Muscle of leg (tissue), 16 donors: ENCODE data around the gene RRP1. TPM values are rescaled to one million over a fixed set of nuclear protein-coding genes. Genes with fewer than 3 reads are reported as not detected.
A peak's percentile ranks its signal among the peaks of the same experiment; 100 is the strongest.

Source experiments
- DNase-seq: peaks from one replicate; pipeline ENCODE4 v3.0.0; 2013
- H3K27ac ChIP-seq: one replicate; pipeline ENCODE4 v1.5.1; 2013; ENCODE audit warnings: mild to moderate bottlenecking, low read length, control low read depth
- H3K27me3 ChIP-seq: one replicate; pipeline ENCODE4 v1.6.1; 2013; ENCODE audit warnings: low read length; ENCODE audit not compliant: control insufficient read depth, insufficient read depth
- H3K36me3 ChIP-seq: one replicate; pipeline ENCODE4 v1.6.1; 2013; ENCODE audit warnings: low read length; ENCODE audit not compliant: control insufficient read depth, insufficient read depth
- H3K4me1 ChIP-seq: one replicate; pipeline ENCODE4 v1.6.1; 2013; ENCODE audit warnings: low read length; ENCODE audit not compliant: control insufficient read depth, insufficient read depth
- H3K4me3 ChIP-seq: one replicate; pipeline ENCODE4 v1.5.1; 2013; ENCODE audit warnings: low read length, control low read depth
- H3K9me3 ChIP-seq: replicated peaks from 2 replicates; pipeline ENCODE4 v1.6.1; 2013; ENCODE audit warnings: low read depth, low read length; ENCODE audit not compliant: control insufficient read depth
- WGBS: methylation state at CpG from one replicate; pipeline ENCODE4 v1.1.5; 2013; ENCODE audit warnings: missing lambda C conversion rate; ENCODE audit not compliant: insufficient coverage; 5-methylcytosine and 5-hydroxymethylcytosine counted together
- long read RNA-seq, 11 donors: transcript quantifications; one replicate each; lab custom pipeline, GENCODE V29; 2026
- polyA plus RNA-seq, 8 donors: library from polyadenylated mRNA; unstranded; fragments of 120-200 nt; gene quantifications; one replicate each; pipeline versions ENCODE4 v1.2.1 to v1.2.3, GENCODE V29; 2013; ENCODE audit warnings: inconsistent platforms in 1 of 8, low replicate concordance in 1 of 8; ENCODE audit not compliant: insufficient read length in 8 of 8, insufficient read depth in 1 of 8
- total RNA-seq: library from RNA; stranded (reverse); fragments of 120-200 nt; gene quantifications from one replicate; pipeline ENCODE4 v1.2.4, GENCODE V29; 2013

The RRP1 gene
- total RNA-seq (12.9 TPM), polyA plus RNA-seq (10 to 100 TPM; 18.8 to 22.7 (median 21.1) TPM)
- long read RNA-seq, donor 1, partial matches to known transcripts, result 0 of 3 reads
- long read RNA-seq, donor 1, other reads (novel, unspliced or antisense), result 0 of 3 reads
- long read RNA-seq, donor 2, partial matches to known transcripts, result 0 of 1 reads
- long read RNA-seq, donor 2, other reads (novel, unspliced or antisense), result 0 of 1 reads
- long read RNA-seq, donor 3, partial matches to known transcripts, result 0 of 3 reads
- long read RNA-seq, donor 3, other reads (novel, unspliced or antisense), result 0 of 3 reads
- long read RNA-seq, donor 4, partial matches to known transcripts, result 0 of 3 reads
- long read RNA-seq, donor 4, other reads (novel, unspliced or antisense), result 0 of 3 reads
- long read RNA-seq, donor 5, transcript RRP1-207 (13 exons, 3,022 nt), result major isoform, 8 of 16 reads
- long read RNA-seq, donor 5, partial matches to known transcripts, result 6 of 16 reads
- long read RNA-seq, donor 5, other reads (novel, unspliced or antisense), result 0 of 16 reads
- long read RNA-seq, donor 6, partial matches to known transcripts, result 0 of 1 reads
- long read RNA-seq, donor 6, other reads (novel, unspliced or antisense), result 0 of 1 reads
- long read RNA-seq, donor 7, transcript RRP1-207 (13 exons, 3,022 nt), result major isoform, 8 of 8 reads
- long read RNA-seq, donor 7, partial matches to known transcripts, result 0 of 8 reads
- long read RNA-seq, donor 7, other reads (novel, unspliced or antisense), result 0 of 8 reads
- long read RNA-seq, donor 8, partial matches to known transcripts, result 0 of 1 reads
- long read RNA-seq, donor 8, other reads (novel, unspliced or antisense), result 0 of 1 reads
- long read RNA-seq, donor 9, partial matches to known transcripts, result 0 of 2 reads
- long read RNA-seq, donor 9, other reads (novel, unspliced or antisense), result 0 of 2 reads
- long read RNA-seq, donor 10, partial matches to known transcripts, result 0 of 3 reads
- long read RNA-seq, donor 10, other reads (novel, unspliced or antisense), result 0 of 3 reads
- long read RNA-seq, donor 11, partial matches to known transcripts, result 0 of 4 reads
- long read RNA-seq, donor 11, other reads (novel, unspliced or antisense), result 0 of 4 reads

GRCh38 chr21:43789276-43790009 lies at the start of gene RRP1:
Gene RRP1, plus strand, starts transcription at chr21:43789577. Its CDS starts 53 bp downstream, at chr21:43789630.
- Histone ChIP-seq H3K36me3 (peaks cover 30% of the 10 kb centered on the region), H3K27me3 (peaks cover 2% of the 10 kb centered on the region), H3K4me3 (peak within 1 kb of the TSS; percentile 91), H3K9me3 (no peaks in the 10 kb centered on the region), H3K4me1 (peaks cover 9% of the 10 kb centered on the region), H3K27ac (peak within 1 kb of the TSS; percentile 93)
- peak; percentile 95 for DNase-seq
- WGBS, result under 1% methylated on average over 73 of the region's 83 CpGs

GRCh38 chr21:43739621-43740435 lies 49.5 kb upstream of the RRP1 start:
- peaks cover 26% of the 10 kb centered on the region for H3K36me3 ChIP-seq

GRCh38 chr21:43740497-43741156 lies 48.8 kb upstream of the RRP1 start:
- DNase-seq, result peak; percentile 78
- Histone ChIP-seq H3K4me1 (no peaks in the 10 kb centered on the region), H3K27ac (no peak overlapping the region), H3K27me3 (no peaks in the 10 kb centered on the region), H3K9me3 (no peaks in the 10 kb centered on the region), H3K36me3 (peaks cover 28% of the 10 kb centered on the region), H3K4me3 (no peak overlapping the region)
- WGBS, result 23% methylated on average over 12 of the region's 25 CpGs

More at GRCh38 chr21:43739621-43740435, 49.5 kb upstream of the RRP1 start:
- peaks cover 1% of the 10 kb centered on the region for H3K4me1 ChIP-seq
- 75% methylated on average over 18 of the region's 25 CpGs for WGBS
- no peak for DNase-seq
- no peaks in the 10 kb centered on the region for H3K27me3 ChIP-seq
- H3K4me3 ChIP-seq, result no peak overlapping the region
- no peak overlapping the region for H3K27ac ChIP-seq
- H3K9me3 ChIP-seq, result no peaks in the 10 kb centered on the region

GRCh38 chr21:43741423-43742096 lies 47.8 kb upstream of the RRP1 start:
- no peak for DNase-seq
- no peaks in the 10 kb centered on the region for H3K4me1 ChIP-seq
- H3K9me3 ChIP-seq, result no peaks in the 10 kb centered on the region
- H3K4me3 ChIP-seq, result no peak overlapping the region
- no peaks in the 10 kb centered on the region for H3K27me3 ChIP-seq
- 53% methylated on average over 21 of the region's 28 CpGs for WGBS
- no peak overlapping the region for H3K27ac ChIP-seq
- peaks cover 36% of the 10 kb centered on the region for H3K36me3 ChIP-seq

- Histone ChIP-seq H3K27ac (no peak overlapping the region), H3K9me3 (no peaks in the 10 kb centered on the region), H3K4me1 (no peaks in the 10 kb centered on the region), H3K27me3 (no peaks in the 10 kb centered on the region), H3K36me3 (peaks cover 57% of the 10 kb centered on the region), H3K4me3 (no peak overlapping the region)
- WGBS, result 81% methylated on average over 7 of the region's 8 CpGs
- DNase-seq, result no peak
Measured at GRCh38 chr21:43743947-43744346, 45.4 kb upstream of the RRP1 start.

GRCh38 chr21:43744725-43745124 lies 44.7 kb upstream of the RRP1 start:
- no peak overlapping the region for H3K27ac ChIP-seq
- H3K36me3 ChIP-seq, result peaks cover 62% of the 10 kb centered on the region
- no peak overlapping the region for H3K4me3 ChIP-seq
- DNase-seq, result no peak
- H3K4me1 ChIP-seq, result no peaks in the 10 kb centered on the region
- no peaks in the 10 kb centered on the region for H3K27me3 ChIP-seq
- WGBS, result 95% methylated on average over 18 of the region's 18 CpGs
- H3K9me3 ChIP-seq, result no peaks in the 10 kb centered on the region

GRCh38 chr21:43745772-43746517 lies 43.4 kb upstream of the RRP1 start:
- peaks cover 68% of the 10 kb centered on the region for H3K36me3 ChIP-seq

GRCh38 chr21:43748622-43749021 lies 40.8 kb upstream of the RRP1 start:
- no peaks in the 10 kb centered on the region for H3K9me3 ChIP-seq
- no peak overlapping the region for H3K27ac ChIP-seq
- 88% methylated on average over 16 of the region's 17 CpGs for WGBS
- no peak for DNase-seq
- H3K4me3 ChIP-seq, result no peak overlapping the region
- no peaks in the 10 kb centered on the region for H3K4me1 ChIP-seq
- peaks cover 82% of the 10 kb centered on the region for H3K36me3 ChIP-seq
- H3K27me3 ChIP-seq, result no peaks in the 10 kb centered on the region

More at GRCh38 chr21:43745772-43746517, 43.4 kb upstream of the RRP1 start:
- no peaks in the 10 kb centered on the region for H3K9me3 ChIP-seq
- DNase-seq, result no peak
- H3K27me3 ChIP-seq, result no peaks in the 10 kb centered on the region
- H3K27ac ChIP-seq, result no peak overlapping the region
- no peak overlapping the region for H3K4me3 ChIP-seq
- 90% methylated on average over 16 of the region's 16 CpGs for WGBS
- H3K4me1 ChIP-seq, result no peaks in the 10 kb centered on the region
